ENCODE data around the gene ANKH.
"Not testable (repeated sequence)": the region's sequence is repeated elsewhere in the genome, so short reads cannot be mapped to it uniquely, and the experiment has no call there.

Gene ANKH

GRCh38 chr5:14890846-14891245 lies 19.3 kb upstream of the ANKH start:
- H3K27ac ChIP-seq: no peak overlapping the region
- no peak for DNase-seq (ENCODE audit: low read depth, low spot score)

GRCh38 chr5:14884062-14884612 lies 12.6 kb upstream of the ANKH start:
- H3K27ac ChIP-seq: no peak overlapping the region

GRCh38 chr5:14882658-14883580 lies 11.3 kb upstream of the ANKH start:
- H3K27ac ChIP-seq: no peak overlapping the region
- no peak for DNase-seq (ENCODE audit: low read depth, low spot score)

More at GRCh38 chr5:14884062-14884612, 12.6 kb upstream of the ANKH start:
- no peak for DNase-seq (ENCODE audit: low read depth, low spot score)

GRCh38 chr5:14881826-14882225 lies 10.2 kb upstream of the ANKH start:
- no peak overlapping the region for H3K27ac ChIP-seq
- DNase-seq (ENCODE audit: low read depth, low spot score): no peak

GRCh38 chr5:14880688-14881087 lies 9.1 kb upstream of the ANKH start:
- no peak for DNase-seq (ENCODE audit: low read depth, low spot score)
- H3K27ac ChIP-seq: no peak overlapping the region

GRCh38 chr5:14879937-14880589 lies 8.5 kb upstream of the ANKH start:
- no peak overlapping the region for H3K27ac ChIP-seq
- DNase-seq (ENCODE audit: low read depth, low spot score): no peak

GRCh38 chr5:14879393-14879792 lies 7.8 kb upstream of the ANKH start:
- no peak for DNase-seq (ENCODE audit: low read depth, low spot score)
- H3K27ac ChIP-seq: no peak overlapping the region

- DNase-seq (ENCODE audit: low read depth, low spot score); H3K27ac ChIP-seq: not testable (repeated sequence)
Measured at GRCh38 chr5:14878192-14878591, 6.6 kb upstream of the ANKH start.

GRCh38 chr5:14876095-14876494 lies 4.5 kb upstream of the ANKH start:
- no peak for DNase-seq (ENCODE audit: low read depth, low spot score)
- H3K27ac ChIP-seq: no peak overlapping the region

GRCh38 chr5:14873790-14874189 lies 2.2 kb upstream of the ANKH start:
- no peak overlapping the region for H3K27ac ChIP-seq
- DNase-seq (ENCODE audit: low read depth, low spot score): no peak

GRCh38 chr5:14873093-14873492 lies 1.5 kb upstream of the ANKH start:
- no peak overlapping the region for H3K27ac ChIP-seq
- DNase-seq (ENCODE audit: low read depth, low spot score): no peak

- H3K27ac ChIP-seq: peak overlapping the region; percentile 65
- DNase-seq (ENCODE audit: low read depth, low spot score): no peak
Measured at GRCh38 chr5:14872070-14872989, 752 bp upstream of the ANKH start.

GRCh38 chr5:14870337-14871213 lies 1.0 kb downstream of the ANKH start:
- DNase-seq (ENCODE audit: low read depth, low spot score): no peak
- H3K27ac ChIP-seq: no peak overlapping the region

- H3K27ac ChIP-seq: peak overlapping the region; percentile 6
- DNase-seq (ENCODE audit: low read depth, low spot score): no peak
Measured at GRCh38 chr5:14869668-14870164, 1.9 kb downstream of the ANKH start.

GRCh38 chr5:14869233-14869632 lies 2.3 kb downstream of the ANKH start:
- H3K27ac ChIP-seq: peak overlapping the region; percentile 6
- no peak for DNase-seq (ENCODE audit: low read depth, low spot score)

- H3K27ac ChIP-seq: no peak overlapping the region
- no peak for DNase-seq (ENCODE audit: low read depth, low spot score)
Measured at GRCh38 chr5:14868771-14869170, 2.8 kb downstream of the ANKH start.

- no peak overlapping the region for H3K27ac ChIP-seq
- DNase-seq (ENCODE audit: low read depth, low spot score): no peak
Measured at GRCh38 chr5:14864181-14864812, 7.3 kb downstream of the ANKH start.

- DNase-seq (ENCODE audit: low read depth, low spot score): no peak
- H3K27ac ChIP-seq: no peak overlapping the region
Measured at GRCh38 chr5:14863105-14863504, 8.5 kb downstream of the ANKH start.
